HCT116 (cell line): ENCODE data around the gene TMEM185B. TPM values are rescaled to one million over a fixed set of nuclear protein-coding genes. Genes with fewer than 3 reads are reported as not detected.

Source experiments
- ATAC-seq: fragments of 200-7000 bp; cut with Tn5 transposase; 2 replicates; pipeline ENCODE4 v1.9.1; 2020; ENCODE audit warnings: mild to moderate bottlenecking, moderate library complexity
- BruUV-seq: library from RNA; stranded (reverse); fragments of 400-500 nt; replicated peaks from 2 replicates; lab custom pipeline; 2021; lab: Mats Ljungman, UMichigan
- CTCF ChIA-PET: fragments of 300-600 bp; sonication (Branson Sonifier 250); formaldehyde crosslinking; loops from one replicate; lab custom pipeline; 2021; ENCODE audit warnings: antibody characterized with exemption; lab: Charles Lee
- POLR2A ChIA-PET: fragments of 300-600, 350-600 bp; sonication (Branson Sonifier 250); formaldehyde crosslinking; loops from one replicate; lab custom pipeline; 2021; ENCODE audit warnings: antibody characterized with exemption; lab: Charles Lee
- RAD21 ChIA-PET, 2 experiments: fragments of 300-600 bp; sonication (Branson Sonifier 250); formaldehyde crosslinking; loops; one replicate each; lab custom pipeline; 2023; ENCODE audit warnings: low total read pairs in 2 of 2; ENCODE audit not compliant: uncharacterized antibody in 2 of 2, unreplicated experiment in 2 of 2, low non-redundant PET in 1 of 2; lab: Charles Lee
- DNase-seq: peaks from one replicate; pipeline ENCODE4 v3.0.0-alpha.2; 2010; ENCODE audit warnings: low read depth, low spot score
- H2AFZ ChIP-seq: fragments of 200-600 bp; shearing (Covaris generic), sonication (generic); 2 replicates; pipeline ENCODE4 v1.6.1; 2017; ENCODE audit warnings: low read depth, mixed run types, mixed read lengths, antibody characterized with exemption, low read length; ENCODE audit not compliant: poor library complexity, severe bottlenecking
- H3K27ac ChIP-seq: 2 replicates; pipeline ENCODE4 v1.5.1; 2012; ENCODE audit warnings: low read depth, low read length
- H3K27me3 ChIP-seq: fragments of 200-600 bp; sonication (generic); 2 replicates; pipeline ENCODE4 v1.6.1; 2016; ENCODE audit warnings: mixed run types, low read length, mixed read lengths; ENCODE audit not compliant: insufficient read depth
- H3K36me3 ChIP-seq, 2 experiments: fragments of 200-500 bp in 1 of 2; fragments of 200-600 bp in 1 of 2; sonication (Bioruptor generic) in 1 of 2; sonication (generic) in 1 of 2; 2 replicates each; pipeline versions ENCODE4 v1.5.1 to v1.6.1; 2014 to 2016; ENCODE audit warnings: low read length in 2 of 2, inconsistent platforms in 1 of 2, mixed read lengths in 1 of 2, mixed run types in 1 of 2; ENCODE audit not compliant: insufficient read depth in 2 of 2, control insufficient read depth in 1 of 2
- H3K4me1 ChIP-seq, 2 experiments: fragments of 200-600 bp in 1 of 2; sonication (generic) in 1 of 2; 2 replicates each; pipeline versions ENCODE4 v1.5.1 to v1.6.1; 2012 to 2017; ENCODE audit warnings: low read length in 2 of 2, inconsistent platforms in 1 of 2, mild to moderate bottlenecking in 1 of 2, mixed read lengths in 1 of 2, mixed run types in 1 of 2, moderate library complexity in 1 of 2; ENCODE audit not compliant: insufficient read depth in 2 of 2, control insufficient read depth in 1 of 2
- H3K4me2 ChIP-seq: fragments of 200-600 bp; sonication (generic); 2 replicates; pipeline ENCODE4 v1.6.1; 2017; ENCODE audit warnings: mixed run types, low read length, mixed read lengths
- H3K4me3 ChIP-seq, 2 experiments: fragments of 200-600 bp in 1 of 2; sonication (generic) in 1 of 2; replicated peaks in 1 of 2; 2 replicates each; pipeline ENCODE4 v1.5.1; 2011 to 2016; ENCODE audit warnings: low read length in 2 of 2, control low read depth in 1 of 2, low read depth in 1 of 2, mild to moderate bottlenecking in 1 of 2, mixed read lengths in 1 of 2, mixed run types in 1 of 2
- H3K79me2 ChIP-seq: fragments of 200-600 bp; sonication (generic); 2 replicates; pipeline ENCODE4 v1.6.1; 2017; ENCODE audit warnings: mild to moderate bottlenecking, mixed run types, low read length, moderate library complexity, mixed read lengths; ENCODE audit not compliant: insufficient read depth
- H3K9ac ChIP-seq: fragments of 200-600 bp; sonication (generic); 2 replicates; pipeline ENCODE4 v1.6.1; 2016; ENCODE audit warnings: low read length, mixed read lengths
- H3K9me2 ChIP-seq: fragments of 200-600 bp; sonication (generic), shearing (Covaris generic); 2 replicates; pipeline ENCODE4 v1.6.1; 2017; ENCODE audit warnings: mixed run types, mild to moderate bottlenecking, moderate library complexity; ENCODE audit not compliant: insufficient read depth
- H3K9me3 ChIP-seq, 2 experiments: fragments of 200-500 bp in 1 of 2; fragments of 200-600 bp in 1 of 2; sonication (Bioruptor generic) in 1 of 2; sonication (generic) in 1 of 2; 2 replicates each; pipeline ENCODE4 v1.6.1; 2014 to 2017; ENCODE audit warnings: low read length in 2 of 2, mixed read lengths in 2 of 2, inconsistent platforms in 1 of 2, low read depth in 1 of 2, mild to moderate bottlenecking in 1 of 2, mixed run types in 1 of 2, moderate library complexity in 1 of 2; ENCODE audit not compliant: control insufficient read depth in 1 of 2, insufficient read depth in 1 of 2
- H4K20me1 ChIP-seq: fragments of 200-600 bp; sonication (generic), shearing (Covaris generic); 2 replicates; pipeline ENCODE4 v1.6.1; 2017; ENCODE audit warnings: mixed run types, mild to moderate bottlenecking, moderate library complexity; ENCODE audit not compliant: insufficient read depth
- ATF3 ChIP-seq: IDR thresholded peaks from 2 replicates; pipeline ENCODE4 v1.6.1; 2012
- EGR1 ChIP-seq: IDR thresholded peaks from 2 replicates; pipeline ENCODE4 v1.6.1; 2012; ENCODE audit warnings: low read depth
- ELF1 ChIP-seq: IDR thresholded peaks from 2 replicates; pipeline ENCODE4 v1.6.1; 2012; ENCODE audit warnings: low read depth, borderline replicate concordance
- EZH2 ChIP-seq: fragments of 200-600 bp; sonication (generic); IDR thresholded peaks from 2 replicates; pipeline ENCODE4 v1.6.1; 2017; ENCODE audit warnings: antibody characterized with exemption, mixed run types
- EZH2phosphoT487 ChIP-seq: fragments of 200-600 bp; IDR thresholded peaks from 2 replicates; pipeline ENCODE4 v1.6.1; 2018; ENCODE audit warnings: antibody characterized with exemption, borderline replicate concordance
- FOSL1 ChIP-seq: IDR thresholded peaks from 2 replicates; pipeline ENCODE4 v1.6.1; 2012; ENCODE audit warnings: low read depth
- JUND ChIP-seq: IDR thresholded peaks from 2 replicates; pipeline ENCODE4 v1.6.1; 2012
- MAX ChIP-seq: IDR thresholded peaks from 2 replicates; pipeline ENCODE4 v1.6.1; 2012
- SIN3A ChIP-seq: IDR thresholded peaks from 2 replicates; pipeline ENCODE4 v1.6.1; 2012; ENCODE audit warnings: low read depth
- SRF ChIP-seq: IDR thresholded peaks from 2 replicates; pipeline ENCODE4 v1.6.1; 2012; ENCODE audit warnings: low read depth
- TCF7L2 ChIP-seq: IDR thresholded peaks from 2 replicates; pipeline ENCODE4 v1.7.0; 2011; ENCODE audit warnings: borderline replicate concordance, inconsistent platforms; ENCODE audit not compliant: insufficient read depth, insufficient read length; ENCODE audit errors: extremely low read depth
- YY1 ChIP-seq: IDR thresholded peaks from 2 replicates; pipeline ENCODE4 v1.6.1; 2011; ENCODE audit warnings: low read length, low read depth, moderate library complexity, mild to moderate bottlenecking; ENCODE audit not compliant: insufficient replicate concordance; ENCODE audit errors: extremely low read depth
- ZNF274 ChIP-seq: fragments of 200-500 bp; sonication (Bioruptor generic); IDR thresholded peaks from 2 replicates; pipeline ENCODE4 v1.6.1; 2014; ENCODE audit warnings: mild to moderate bottlenecking, low read depth, low read length, inconsistent platforms
- intact Hi-C: fragments of 100-400 bp; cut with micrococcal nuclease; formaldehyde crosslinking; loops from 2 replicates; pipeline ENCODE4 v1.10.0; 2022
- total RNA-seq: library from RNA; stranded (reverse); gene quantifications from one replicate; pipeline ENCODE4 v1.2.1, GENCODE V29; 2021; ENCODE audit not compliant: unreplicated experiment
- TF ChIP-seq, protein P1 (sequence below): IDR thresholded peaks from 2 replicates; pipeline ENCODE4 v1.6.1; 2012; ENCODE audit warnings: low read depth
- TF ChIP-seq, protein P2 (sequence below): IDR thresholded peaks from 2 replicates; pipeline ENCODE4 v1.6.1; 2011; ENCODE audit warnings: mild to moderate bottlenecking, low read length, moderate library complexity; ENCODE audit not compliant: insufficient replicate concordance; ENCODE audit errors: extremely low read depth

The TMEM185B gene
- total RNA-seq, 1 experiment from 2014 or later, result 27.1 TPM

DNA sequence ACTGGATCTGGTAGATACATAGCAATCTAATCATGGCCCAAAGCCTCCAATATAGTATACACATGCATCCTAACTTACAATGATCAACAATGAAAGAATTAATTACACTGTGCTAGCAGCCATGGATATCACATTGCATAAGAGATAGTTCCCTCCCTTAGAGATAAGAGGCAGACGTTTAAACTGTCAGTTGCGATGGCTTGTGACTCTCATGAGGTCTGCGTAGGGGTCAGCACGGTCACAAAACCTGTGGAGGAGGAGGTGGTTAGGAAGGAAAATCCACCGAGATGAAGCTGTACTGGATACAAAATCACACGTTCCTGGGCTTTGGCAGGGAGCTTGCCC, 28.7 kb upstream of the TMEM185B start:
- no peaks in the 10 kb centered on the region for H3K9me2 ChIP-seq
- RAD21 ChIA-PET, result no interaction called here
- H3K9ac ChIP-seq, result no peak overlapping the region
- no peaks in the 10 kb centered on the region for H4K20me1 ChIP-seq
- H3K79me2 ChIP-seq, result peaks cover 34% of the 10 kb centered on the region
- peak overlapping the region in 1 of 2 experiments; percentile 78; a peak in 3 of 4 replicates for H3K4me3 ChIP-seq
- TSS peak; percentile 69 for BruUV-seq
- H2AFZ ChIP-seq, result no peak overlapping the region
- H3K27me3 ChIP-seq, result no peaks in the 10 kb centered on the region
- intact Hi-C loops, result loop anchor here (5.0 kb wide), 1 partner anchor 60 kb away; no protein-coding TSS in a partner anchor
- peaks cover 7 to 20% of the 10 kb centered on the region in 2 experiments; a peak in 3 of 4 replicates for H3K4me1 ChIP-seq
- CTCF ChIA-PET, result interaction anchor here (0.9 to 1.3 kb wide), 5 partner anchors 12 to 77 kb away, joined by 3 to 6 read pairs (median 3); no protein-coding TSS in a partner anchor
- H3K27ac ChIP-seq, result no peak overlapping the region; the same call in 1 of the 2 replicates
- no peaks in the 10 kb centered on the region for H3K9me3 ChIP-seq
- ATAC-seq (no peak), DNase-seq (no peak)
- TF ChIP-seq EZH2phosphoT487 (no peak), EZH2 (no peak), FOSL1 (no peak), SIN3A (no peak), ZNF274 (no peak), TCF7L2 (no peak), JUND (no peak), YY1 (no peak), SRF (no peak), MAX (no peak), ATF3 (no peak), EGR1 (no peak), ELF1 (no peak)
- TF ChIP-seq, protein P1, sequence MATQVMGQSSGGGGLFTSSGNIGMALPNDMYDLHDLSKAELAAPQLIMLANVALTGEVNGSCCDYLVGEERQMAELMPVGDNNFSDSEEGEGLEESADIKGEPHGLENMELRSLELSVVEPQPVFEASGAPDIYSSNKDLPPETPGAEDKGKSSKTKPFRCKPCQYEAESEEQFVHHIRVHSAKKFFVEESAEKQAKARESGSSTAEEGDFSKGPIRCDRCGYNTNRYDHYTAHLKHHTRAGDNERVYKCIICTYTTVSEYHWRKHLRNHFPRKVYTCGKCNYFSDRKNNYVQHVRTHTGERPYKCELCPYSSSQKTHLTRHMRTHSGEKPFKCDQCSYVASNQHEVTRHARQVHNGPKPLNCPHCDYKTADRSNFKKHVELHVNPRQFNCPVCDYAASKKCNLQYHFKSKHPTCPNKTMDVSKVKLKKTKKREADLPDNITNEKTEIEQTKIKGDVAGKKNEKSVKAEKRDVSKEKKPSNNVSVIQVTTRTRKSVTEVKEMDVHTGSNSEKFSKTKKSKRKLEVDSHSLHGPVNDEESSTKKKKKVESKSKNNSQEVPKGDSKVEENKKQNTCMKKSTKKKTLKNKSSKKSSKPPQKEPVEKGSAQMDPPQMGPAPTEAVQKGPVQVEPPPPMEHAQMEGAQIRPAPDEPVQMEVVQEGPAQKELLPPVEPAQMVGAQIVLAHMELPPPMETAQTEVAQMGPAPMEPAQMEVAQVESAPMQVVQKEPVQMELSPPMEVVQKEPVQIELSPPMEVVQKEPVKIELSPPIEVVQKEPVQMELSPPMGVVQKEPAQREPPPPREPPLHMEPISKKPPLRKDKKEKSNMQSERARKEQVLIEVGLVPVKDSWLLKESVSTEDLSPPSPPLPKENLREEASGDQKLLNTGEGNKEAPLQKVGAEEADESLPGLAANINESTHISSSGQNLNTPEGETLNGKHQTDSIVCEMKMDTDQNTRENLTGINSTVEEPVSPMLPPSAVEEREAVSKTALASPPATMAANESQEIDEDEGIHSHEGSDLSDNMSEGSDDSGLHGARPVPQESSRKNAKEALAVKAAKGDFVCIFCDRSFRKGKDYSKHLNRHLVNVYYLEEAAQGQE, result no peak
- TF ChIP-seq, protein P2, sequence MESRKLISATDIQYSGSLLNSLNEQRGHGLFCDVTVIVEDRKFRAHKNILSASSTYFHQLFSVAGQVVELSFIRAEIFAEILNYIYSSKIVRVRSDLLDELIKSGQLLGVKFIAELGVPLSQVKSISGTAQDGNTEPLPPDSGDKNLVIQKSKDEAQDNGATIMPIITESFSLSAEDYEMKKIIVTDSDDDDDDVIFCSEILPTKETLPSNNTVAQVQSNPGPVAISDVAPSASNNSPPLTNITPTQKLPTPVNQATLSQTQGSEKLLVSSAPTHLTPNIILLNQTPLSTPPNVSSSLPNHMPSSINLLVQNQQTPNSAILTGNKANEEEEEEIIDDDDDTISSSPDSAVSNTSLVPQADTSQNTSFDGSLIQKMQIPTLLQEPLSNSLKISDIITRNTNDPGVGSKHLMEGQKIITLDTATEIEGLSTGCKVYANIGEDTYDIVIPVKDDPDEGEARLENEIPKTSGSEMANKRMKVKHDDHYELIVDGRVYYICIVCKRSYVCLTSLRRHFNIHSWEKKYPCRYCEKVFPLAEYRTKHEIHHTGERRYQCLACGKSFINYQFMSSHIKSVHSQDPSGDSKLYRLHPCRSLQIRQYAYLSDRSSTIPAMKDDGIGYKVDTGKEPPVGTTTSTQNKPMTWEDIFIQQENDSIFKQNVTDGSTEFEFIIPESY, result no peak
- H3K36me3 ChIP-seq, result no peaks in the 10 kb centered on the region
- POLR2A ChIA-PET, result interaction anchor here (0.8 to 1.2 kb wide), 5 partner anchors 9 to 823 kb away, joined by 3 to 7 read pairs (median 3); partner anchors contain the start of gene TMEM185B
- peak overlapping the region; percentile 91 for H3K4me2 ChIP-seq
